Airway epithelial cell (primary cell): ENCODE results near the gene TMSB15C. TPM values are rescaled to one million over a fixed set of nuclear protein-coding genes. Genes with fewer than 3 reads are reported as not detected.

ENCODE experiments used
- total RNA-seq: library from RNA; depleted of rRNA; stranded (reverse); fragments of >200 nt; gene quantifications from 2 replicates; pipeline ENCODE4 v1.2.3, GENCODE V29; 2015

TMSB15C gene
- 0.42 and 1.1 TPM in 2 replicates for total RNA-seq

GRCh38 chrX:104075778-104076445 lies at the start of gene TMSB15C:
Gene TMSB15C (minus strand): TSS chrX:104076236.

GRCh38 chrX:104112326-104112951 lies 36.4 kb upstream of the TMSB15C start, which contains the start of gene ZCCHC18:
Gene ZCCHC18 (plus strand): TSS chrX:104112523. CDS start chrX:104114112, 1,589 bp downstream.

GRCh38 chrX:104039689-104040505 lies 36.1 kb downstream of the TMSB15C start, which contains the start of gene H2BW2:
Gene H2BW2 (plus strand): TSS chrX:104039956. CDS start chrX:104039995, 39 bp downstream.

Other genes with a start within 250 kb of the TMSB15C start
- gene RAB9B, start 244.0 kb downstream of the TMSB15C start, total RNA-seq, result 0.07 and 0.19 TPM in 2 replicates
- 6.6 and 13.5 TPM in 2 replicates for gene TMSB15B, start 113.6 kb downstream of the TMSB15C start, total RNA-seq
- not detected in 2 replicates for gene H2BW1, start 62.5 kb downstream of the TMSB15C start, total RNA-seq
- not detected in 2 replicates for gene H2BW2, start 36.3 kb downstream of the TMSB15C start, total RNA-seq
- not detected in 2 replicates for gene ZCCHC18, start 36.3 kb upstream of the TMSB15C start, total RNA-seq
- gene SLC25A53, start 80.8 kb upstream of the TMSB15C start, total RNA-seq, result 1.1 and 2.4 TPM in 2 replicates
- gene FAM199X, start 90.2 kb upstream of the TMSB15C start, total RNA-seq, result 14.5 and 18.4 TPM in 2 replicates
- gene ESX1, start 178.7 kb upstream of the TMSB15C start, total RNA-seq, result 0.33 TPM in 1 of 2 replicates, not detected in the other